Esophagus squamous epithelium (tissue), 4 donors: Measurements from ENCODE around the gene CALN1.

Experiments used
- CTCF ChIP-seq, 6 experiments: fragments of 450-650 bp in 4 of 6; fragments of 200-600 bp in 2 of 6; sonication (generic) in 2 of 6; IDR thresholded peaks; one replicate each; pipeline ENCODE4 v1.5.1; 2016 to 2019; ENCODE audit warnings: antibody characterized with exemption in 6 of 6, mild to moderate bottlenecking in 4 of 6, moderate library complexity in 4 of 6
- POLR2A ChIP-seq, 4 donors: fragments of 450-650 bp; IDR thresholded peaks; one replicate each; pipeline ENCODE4 v1.6.1; 2017; ENCODE audit warnings: antibody characterized with exemption in 4 of 4, mild to moderate bottlenecking in 4 of 4, moderate library complexity in 3 of 4

DNA sequence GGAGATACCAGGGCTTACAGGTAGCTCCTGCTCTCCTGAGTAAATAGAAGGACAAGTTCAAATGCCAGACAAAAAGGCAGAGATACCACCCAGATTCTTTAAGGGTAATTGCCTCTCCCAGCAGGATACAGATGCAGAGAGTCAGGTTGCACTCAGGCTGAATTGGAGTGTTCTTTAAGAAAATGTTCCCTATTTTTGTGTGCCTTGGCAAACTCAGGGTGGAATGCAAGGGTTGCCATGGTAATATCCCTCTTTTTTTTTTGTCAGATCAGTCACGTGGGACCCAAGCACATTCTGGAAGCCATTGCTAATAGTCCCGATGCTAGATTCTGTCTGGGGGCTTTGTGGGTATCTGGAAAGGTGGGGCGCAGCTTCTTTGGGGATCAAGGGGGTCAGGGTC is 628.0 kb downstream of the CALN1 start:
- TF ChIP-seq POLR2A (IDR thresholded peaks at IDR 0.05) (no peak), CTCF (IDR thresholded peaks at IDR 0.05) (no peak)
